ENCODE results near the gene MDK.

Gene MDK

GRCh38 chr11:46381048-46381818 is at the start of gene MDK:
TSS of gene MDK (plus strand) at chr11:46381669. CDS start at chr11:46382058, 389 bp downstream.
- DNase-seq = no peak

- no peak for DNase-seq
Observed at GRCh38 chr11:46332093-46332567, 49.3 kb upstream of the MDK start.

- no peak for DNase-seq
Observed at GRCh38 chr11:46332568-46333393, 48.7 kb upstream of the MDK start.

GRCh38 chr11:46333394-46333947 is 48.0 kb upstream of the MDK start:
- DNase-seq = no peak

GRCh38 chr11:46334211-46334610 is 47.3 kb upstream of the MDK start:
- DNase-seq = no peak

- no peak for DNase-seq
Observed at GRCh38 chr11:46335271-46335670, 46.2 kb upstream of the MDK start.

GRCh38 chr11:46335890-46336562 is 45.4 kb upstream of the MDK start:
- DNase-seq = no peak

- DNase-seq = no peak
Observed at GRCh38 chr11:46336563-46337180, 44.8 kb upstream of the MDK start.

- DNase-seq = no peak
Observed at GRCh38 chr11:46337626-46338345, 43.7 kb upstream of the MDK start.

- DNase-seq = no peak
Observed at GRCh38 chr11:46338636-46338987, 42.9 kb upstream of the MDK start.

GRCh38 chr11:46338988-46339666 is 42.3 kb upstream of the MDK start:
- DNase-seq = no peak

- no peak for DNase-seq
Observed at GRCh38 chr11:46339816-46340215, 41.7 kb upstream of the MDK start.

GRCh38 chr11:46341454-46341853 is 40.0 kb upstream of the MDK start:
- no peak for DNase-seq

GRCh38 chr11:46342239-46342638 is 39.2 kb upstream of the MDK start:
- no peak for DNase-seq

- no peak for DNase-seq
Observed at GRCh38 chr11:46343520-46343919, 37.9 kb upstream of the MDK start.

- DNase-seq = no peak
Observed at GRCh38 chr11:46345131-46345597, 36.3 kb upstream of the MDK start.

GRCh38 chr11:46345881-46346484 is 35.5 kb upstream of the MDK start:
- no peak for DNase-seq

- DNase-seq = peak; percentile 83 to 95
Observed at GRCh38 chr11:46346886-46347636, 34.4 kb upstream of the MDK start, which contains the start of gene DGKZ. TSS of gene DGKZ (plus strand) at chr11:46347463. CDS start at chr11:46347660, 197 bp downstream.

GRCh38 chr11:46347637-46348311 is 33.7 kb upstream of the MDK start:
- DNase-seq = no peak
